Non-pigmented ciliary epithelial cell (primary cell): ENCODE measurements around the gene KIAA0408.
"Not testable (repeated sequence)": the region's sequence is repeated elsewhere in the genome, so short reads cannot be mapped to it uniquely, and the experiment has no call there.

Experiments
- DNase-seq: peaks from one replicate; pipeline ENCODE4 v3.0.0-alpha.2; 2010; ENCODE audit warnings: low read depth

The KIAA0408 gene

DNA sequence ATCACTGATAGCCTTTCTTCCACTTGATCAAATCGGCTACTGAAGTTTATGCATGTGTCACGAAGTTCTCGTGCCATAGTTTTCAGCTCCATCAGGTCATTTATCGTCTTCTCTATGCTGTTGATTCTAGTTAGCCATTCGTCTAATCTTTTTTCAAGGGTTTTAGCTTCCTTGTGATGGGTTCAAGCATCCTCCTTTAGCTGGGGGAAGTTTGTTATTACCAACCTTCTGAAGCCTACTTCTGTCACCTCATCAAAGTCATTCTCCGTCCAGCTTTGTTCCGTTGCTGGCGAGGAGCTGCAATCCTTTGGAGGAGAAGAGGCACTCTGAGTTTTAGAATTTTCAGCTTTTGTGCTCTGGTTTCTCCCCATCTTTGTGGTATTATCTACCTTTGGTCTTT is 47.2 kb downstream of the KIAA0408 start:
- DNase-seq = not testable (repeated sequence)
